CD14-positive monocyte (primary cell): ENCODE data around the gene NUP93. TPM values are rescaled to one million over a fixed set of nuclear protein-coding genes. Genes with fewer than 3 reads are reported as not detected.

Source experiments
- DNase-seq, 3 donors: peaks; one replicate each; pipeline ENCODE4 v3.0.0-alpha.2; 2011 to 2022
- H2AFZ ChIP-seq: 2 replicates; pipeline ENCODE4 v1.6.0; 2012; ENCODE audit warnings: mild to moderate bottlenecking, low read depth, low read length, inconsistent platforms; ENCODE audit not compliant: insufficient read depth, poor library complexity, severe bottlenecking
- H3K27ac ChIP-seq, 2 donors: 1 replicate in 1 of 2; 2 replicates in 1 of 2; pipeline ENCODE4 v1.5.1; 2012 to 2013; ENCODE audit warnings: low read length in 2 of 2, control low read depth in 1 of 2, inconsistent platforms in 1 of 2, low read depth in 1 of 2, mild to moderate bottlenecking in 1 of 2
- H3K27me3 ChIP-seq, 2 donors: one replicate each; pipeline versions ENCODE4 v1.6.0 to v1.6.1; 2011 to 2013; ENCODE audit warnings: low read length in 2 of 2; ENCODE audit not compliant: control insufficient read depth in 2 of 2, insufficient read depth in 2 of 2
- H3K36me3 ChIP-seq, 2 donors: replicated peaks in 1 of 2; 1 replicate in 1 of 2; 2 replicates in 1 of 2; pipeline versions ENCODE4 v1.5.1 to v1.6.1; 2012 to 2013; ENCODE audit warnings: low read length in 2 of 2, control low read depth in 1 of 2, inconsistent platforms in 1 of 2, mild to moderate bottlenecking in 1 of 2; ENCODE audit not compliant: insufficient read depth in 2 of 2, control insufficient read depth in 1 of 2
- H3K4me1 ChIP-seq, 2 donors: 1 replicate in 1 of 2; 2 replicates in 1 of 2; pipeline versions ENCODE4 v1.5.1 to v1.6.1; 2012 to 2013; ENCODE audit warnings: low read length in 2 of 2, control low read depth in 1 of 2, inconsistent platforms in 1 of 2, mild to moderate bottlenecking in 1 of 2, moderate library complexity in 1 of 2; ENCODE audit not compliant: insufficient read depth in 2 of 2, control insufficient read depth in 1 of 2
- H3K4me2 ChIP-seq: replicated peaks from 2 replicates; pipeline ENCODE3; 2012; ENCODE audit warnings: low read length, moderate library complexity, mild to moderate bottlenecking; ENCODE audit not compliant: poor library complexity, severe bottlenecking; ENCODE audit errors: extremely low read depth
- H3K4me3 ChIP-seq, 3 experiments: fragments of 200-600 bp in 1 of 3; sonication (generic) in 1 of 3; replicated peaks in 1 of 3; 1 replicate in 2 of 3; 2 replicates in 1 of 3; pipeline ENCODE4 v1.5.1; 2011 to 2013; ENCODE audit warnings: low read length in 3 of 3, mild to moderate bottlenecking in 3 of 3, control low read depth in 2 of 3, low read depth in 2 of 3, inconsistent platforms in 1 of 3, moderate library complexity in 1 of 3
- H3K79me2 ChIP-seq: 2 replicates; pipeline ENCODE4 v1.6.0; 2012; ENCODE audit warnings: mild to moderate bottlenecking, control low read depth, inconsistent platforms, low read length, moderate library complexity; ENCODE audit not compliant: insufficient read depth
- H3K9ac ChIP-seq: 2 replicates; pipeline ENCODE4 v1.6.0; 2017; ENCODE audit warnings: low read length, mild to moderate bottlenecking; ENCODE audit not compliant: insufficient read depth, poor library complexity, severe bottlenecking
- H3K9me3 ChIP-seq, 2 donors: replicated peaks in 1 of 2; 1 replicate in 1 of 2; 2 replicates in 1 of 2; pipeline versions ENCODE4 v1.5.1 to v1.6.1; 2012 to 2013; ENCODE audit warnings: low read length in 2 of 2, control low read depth in 1 of 2; ENCODE audit not compliant: control insufficient read depth in 1 of 2, insufficient read depth in 1 of 2
- H4K20me1 ChIP-seq: 2 replicates; pipeline ENCODE4 v1.6.0; 2012; ENCODE audit warnings: mild to moderate bottlenecking, low read length, control low read depth, moderate library complexity; ENCODE audit not compliant: insufficient read depth
- H3K27ac Mint-ChIP-seq, 7 donors: one replicate each; pipeline ENCODE4 v1.8.0; 2020; ENCODE audit warnings: mild to moderate bottlenecking in 7 of 7, mixed read lengths in 7 of 7, moderate library complexity in 6 of 7, inconsistent platforms in 2 of 7
- H3K27me3 Mint-ChIP-seq, 3 donors: one replicate each; pipeline ENCODE4 v1.8.0; 2021 to 2022; ENCODE audit warnings: low read depth in 3 of 3, mild to moderate bottlenecking in 3 of 3, mixed read lengths in 3 of 3, moderate library complexity in 3 of 3, inconsistent platforms in 1 of 3
- H3K36me3 Mint-ChIP-seq, 2 donors: one replicate each; pipeline ENCODE4 v1.8.0; 2020; ENCODE audit warnings: mixed read lengths in 2 of 2, inconsistent platforms in 1 of 2, mild to moderate bottlenecking in 1 of 2
- H3K4me1 Mint-ChIP-seq: one replicate; pipeline ENCODE4 v1.8.0; 2020; ENCODE audit warnings: mild to moderate bottlenecking, mixed read lengths
- H3K4me3 Mint-ChIP-seq, 2 donors: one replicate each; pipeline ENCODE4 v1.8.0; 2020; ENCODE audit warnings: mild to moderate bottlenecking in 2 of 2, mixed read lengths in 2 of 2, moderate library complexity in 1 of 2
- H3K9me3 Mint-ChIP-seq, 7 donors: one replicate each; pipeline ENCODE4 v1.8.0; 2020 to 2022; ENCODE audit warnings: mixed read lengths in 7 of 7, mild to moderate bottlenecking in 6 of 7, moderate library complexity in 6 of 7, inconsistent platforms in 2 of 7
- CTCF ChIP-seq: fragments of 200-600 bp; IDR thresholded peaks from one replicate; pipeline ENCODE4 v1.8.0; 2022; ENCODE audit warnings: antibody characterized with exemption, mild to moderate bottlenecking
- WGBS: methylation state at CpG from one replicate; pipeline ENCODE4 v1.1.5; 2013; ENCODE audit warnings: missing lambda C conversion rate; ENCODE audit not compliant: insufficient coverage; 5-methylcytosine and 5-hydroxymethylcytosine counted together
- intact Hi-C, 2 donors: fragments of 100-400 bp; cut with micrococcal nuclease; formaldehyde crosslinking; loops; one replicate each; pipeline versions ENCODE4 v1.15.0 to v1.15.1; 2023
- polyA plus RNA-seq, 3 donors: library from polyadenylated mRNA; depleted of rRNA in 1 of 3; unstranded in 2 of 3; stranded (reverse) in 1 of 3; fragments of 300-500 nt in 2 of 3; fragments of >200 nt in 1 of 3; fragmentation: Illumina TruSeq in 2 of 3; gene quantifications; 1 replicate in 2 of 3; 2 replicates in 1 of 3; pipeline ENCODE4 v1.2.3, GENCODE V29; 2012 to 2021

NUP93 gene
- polyA plus RNA-seq, 3 donors, result 46.6 to 77.7 (median 59.4) TPM

- Histone ChIP-seq H3K36me3 (peaks cover 15 to 44% of the 10 kb centered on the region in 2 donors), H3K9ac (no peak overlapping the region), H2AFZ (no peak overlapping the region), H3K4me1 (peaks cover 0 to 7% of the 10 kb centered on the region in 2 donors), H3K27me3 (no peaks in the 10 kb centered on the region), H3K4me2 (no peak overlapping the region), H4K20me1 (peaks cover 57% of the 10 kb centered on the region), H3K27ac (peak overlapping the region in 1 of 2 donors; percentile 20), H3K9me3 (no peaks in the 10 kb centered on the region), H3K4me3 (no peak overlapping the region), H3K79me2 (peaks cover 72% of the 10 kb centered on the region)
- H3K9me3 Mint-ChIP-seq, result no peaks in the 10 kb centered on the region
- no peak for TF ChIP-seq CTCF
- H3K4me1 Mint-ChIP-seq, result peaks cover 14% of the 10 kb centered on the region
- intact Hi-C loops, result no loop called here
- H3K27me3 Mint-ChIP-seq, result no peaks in the 10 kb centered on the region
- no peak for DNase-seq
- 100% methylated on average over 1 of the region's 1 CpG for WGBS
- H3K27ac Mint-ChIP-seq, result peak overlapping the region in 2 of 7 donors; percentile 13 to 15
- no peak overlapping the region for H3K4me3 Mint-ChIP-seq
- H3K36me3 Mint-ChIP-seq, result peaks cover 25 to 26% of the 10 kb centered on the region in 2 donors
These were observed 17.6 kb downstream of the NUP93 start for GRCh38 chr16:56747486-56748045.

- peaks cover 68% of the 10 kb centered on the region for H3K79me2 ChIP-seq
- H3K36me3 Mint-ChIP-seq, result peaks cover 26 to 30% of the 10 kb centered on the region in 2 donors
- H3K4me1 ChIP-seq, result peaks cover 0 to 7% of the 10 kb centered on the region in 2 donors
- H3K4me3 Mint-ChIP-seq, result no peak overlapping the region
- H3K36me3 ChIP-seq, result peaks cover 15 to 50% of the 10 kb centered on the region in 2 donors
- H3K27me3 Mint-ChIP-seq, result no peaks in the 10 kb centered on the region
- 98% methylated on average over 10 of the region's 10 CpGs for WGBS
- H3K4me3 ChIP-seq, result no peak overlapping the region
- TF ChIP-seq CTCF, result no peak
- peak overlapping the region in 1 of 2 donors; percentile 20 for H3K27ac ChIP-seq
- H3K27ac Mint-ChIP-seq, result peak overlapping the region in 2 of 7 donors; percentile 14 to 20
- no peak overlapping the region for H3K4me2 ChIP-seq
- no peak for DNase-seq
- intact Hi-C loops, result no loop called here
- H2AFZ ChIP-seq, result no peak overlapping the region
- no peaks in the 10 kb centered on the region for H3K9me3 Mint-ChIP-seq
- H3K9ac ChIP-seq, result no peak overlapping the region
- H3K4me1 Mint-ChIP-seq, result peaks cover 12% of the 10 kb centered on the region
- no peaks in the 10 kb centered on the region for H3K27me3 ChIP-seq
- H3K9me3 ChIP-seq, result no peaks in the 10 kb centered on the region
- H4K20me1 ChIP-seq, result peaks cover 51% of the 10 kb centered on the region
These were observed 18.3 kb downstream of the NUP93 start for GRCh38 chr16:56748191-56748590.
